ENCODE data around the gene REEP1.

DNA sequence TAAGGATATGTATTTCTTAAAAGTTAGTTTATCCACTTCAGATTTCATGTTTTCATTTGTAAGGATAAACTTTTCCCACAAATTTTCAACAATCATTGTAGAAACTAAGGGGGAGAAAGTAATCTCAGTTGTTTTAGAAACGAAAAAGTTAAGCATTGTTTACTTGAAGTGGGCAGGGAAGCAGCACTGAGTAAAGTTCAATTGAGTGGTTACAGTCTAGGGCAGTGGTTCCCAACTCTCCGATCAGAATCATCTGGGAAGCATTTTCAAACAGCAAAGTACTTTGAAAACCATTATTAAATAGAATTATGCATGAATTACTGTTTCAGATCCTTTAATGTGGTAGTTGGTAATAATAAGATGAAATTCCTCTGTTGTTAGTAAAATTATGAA lies 125.6 kb downstream of the REEP1 start:
- TF ChIP-seq, protein P1, sequence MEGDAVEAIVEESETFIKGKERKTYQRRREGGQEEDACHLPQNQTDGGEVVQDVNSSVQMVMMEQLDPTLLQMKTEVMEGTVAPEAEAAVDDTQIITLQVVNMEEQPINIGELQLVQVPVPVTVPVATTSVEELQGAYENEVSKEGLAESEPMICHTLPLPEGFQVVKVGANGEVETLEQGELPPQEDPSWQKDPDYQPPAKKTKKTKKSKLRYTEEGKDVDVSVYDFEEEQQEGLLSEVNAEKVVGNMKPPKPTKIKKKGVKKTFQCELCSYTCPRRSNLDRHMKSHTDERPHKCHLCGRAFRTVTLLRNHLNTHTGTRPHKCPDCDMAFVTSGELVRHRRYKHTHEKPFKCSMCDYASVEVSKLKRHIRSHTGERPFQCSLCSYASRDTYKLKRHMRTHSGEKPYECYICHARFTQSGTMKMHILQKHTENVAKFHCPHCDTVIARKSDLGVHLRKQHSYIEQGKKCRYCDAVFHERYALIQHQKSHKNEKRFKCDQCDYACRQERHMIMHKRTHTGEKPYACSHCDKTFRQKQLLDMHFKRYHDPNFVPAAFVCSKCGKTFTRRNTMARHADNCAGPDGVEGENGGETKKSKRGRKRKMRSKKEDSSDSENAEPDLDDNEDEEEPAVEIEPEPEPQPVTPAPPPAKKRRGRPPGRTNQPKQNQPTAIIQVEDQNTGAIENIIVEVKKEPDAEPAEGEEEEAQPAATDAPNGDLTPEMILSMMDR (IDR thresholded peaks at IDR 0.05; ENCODE audit: insufficient read depth, low read length, poor library complexity, severe bottlenecking) = no peak
- no peak for TF ChIP-seq EZH2phosphoT487 (conservative IDR thresholded peaks at IDR 0.05; ENCODE audit: low read length)
